Measurements from ENCODE around the gene FTL.

FTL gene

DNA sequence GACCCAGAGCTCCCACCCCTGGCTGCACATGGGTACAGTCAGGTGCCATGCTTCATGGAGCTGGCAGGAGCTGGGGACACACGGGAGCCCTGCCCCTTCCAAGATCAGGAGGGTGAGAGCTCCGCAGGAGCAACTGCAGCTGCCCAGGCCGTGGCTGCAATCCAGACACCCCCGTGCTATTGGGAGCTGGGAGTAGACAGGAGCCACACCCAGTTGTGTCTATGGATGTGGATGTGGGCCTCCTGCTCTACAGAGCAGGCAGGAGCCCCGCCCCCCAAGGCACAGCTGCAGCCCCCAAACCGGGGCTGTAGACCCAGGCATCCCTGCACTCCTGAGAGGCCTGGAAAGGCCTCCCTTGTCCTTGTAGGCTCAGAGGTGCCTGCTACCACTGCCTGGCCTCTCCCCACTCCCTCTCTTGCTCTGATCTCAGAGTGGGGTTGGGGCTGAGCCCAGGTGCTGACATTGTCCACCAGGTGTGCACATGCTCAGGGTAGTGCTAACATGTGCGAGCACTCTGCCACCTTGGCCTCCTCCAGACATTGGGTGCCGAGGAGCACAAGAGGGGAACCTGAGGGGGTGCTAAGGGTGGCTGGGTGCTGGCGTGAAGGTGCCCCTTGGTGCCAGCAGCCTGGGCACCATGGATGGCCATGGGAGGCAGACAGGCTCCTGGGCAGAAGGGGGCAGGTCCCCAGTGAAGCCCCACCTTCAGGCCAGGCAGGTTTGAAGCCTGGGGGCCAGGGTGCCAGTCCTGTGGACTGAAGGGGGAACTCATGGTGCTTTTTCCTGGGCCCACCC lies 18.4 kb upstream of the FTL start:
- no peak for DNase-seq

DNA sequence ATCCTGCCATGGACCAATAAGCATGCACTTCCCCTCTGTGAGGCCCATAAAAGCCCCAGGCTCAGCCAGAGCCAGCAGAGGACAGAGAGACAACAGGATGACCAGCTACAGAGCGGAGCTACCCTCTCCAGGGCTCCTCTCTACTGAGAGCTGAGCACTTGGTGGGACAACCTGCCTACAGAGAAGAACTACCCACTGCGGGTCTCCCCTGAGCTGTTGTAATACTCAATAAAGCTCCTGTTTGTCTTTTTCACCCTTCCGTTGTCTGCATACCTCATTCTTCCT lies 17.9 kb upstream of the FTL start:
- DNase-seq = no peak

DNA sequence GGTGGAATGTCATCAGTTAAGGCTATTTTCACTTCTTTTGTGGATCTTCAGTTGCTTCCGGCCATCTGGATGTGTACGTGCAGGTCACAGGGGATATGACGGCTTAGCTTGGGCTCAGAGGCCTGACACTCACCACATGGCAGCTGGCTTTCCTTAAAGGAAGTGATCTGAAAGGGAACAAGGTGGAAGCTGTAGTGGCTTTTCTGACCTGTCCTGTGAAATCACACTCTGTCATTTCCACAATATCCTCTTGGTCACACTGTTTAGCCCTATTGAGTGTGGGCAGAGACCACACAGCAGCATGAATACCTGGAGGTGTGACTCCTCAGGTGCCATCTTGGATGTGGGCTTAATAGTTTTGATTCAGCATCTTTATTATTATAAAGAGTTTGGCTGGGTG lies 14.9 kb upstream of the FTL start:
- DNase-seq = no peak

DNA sequence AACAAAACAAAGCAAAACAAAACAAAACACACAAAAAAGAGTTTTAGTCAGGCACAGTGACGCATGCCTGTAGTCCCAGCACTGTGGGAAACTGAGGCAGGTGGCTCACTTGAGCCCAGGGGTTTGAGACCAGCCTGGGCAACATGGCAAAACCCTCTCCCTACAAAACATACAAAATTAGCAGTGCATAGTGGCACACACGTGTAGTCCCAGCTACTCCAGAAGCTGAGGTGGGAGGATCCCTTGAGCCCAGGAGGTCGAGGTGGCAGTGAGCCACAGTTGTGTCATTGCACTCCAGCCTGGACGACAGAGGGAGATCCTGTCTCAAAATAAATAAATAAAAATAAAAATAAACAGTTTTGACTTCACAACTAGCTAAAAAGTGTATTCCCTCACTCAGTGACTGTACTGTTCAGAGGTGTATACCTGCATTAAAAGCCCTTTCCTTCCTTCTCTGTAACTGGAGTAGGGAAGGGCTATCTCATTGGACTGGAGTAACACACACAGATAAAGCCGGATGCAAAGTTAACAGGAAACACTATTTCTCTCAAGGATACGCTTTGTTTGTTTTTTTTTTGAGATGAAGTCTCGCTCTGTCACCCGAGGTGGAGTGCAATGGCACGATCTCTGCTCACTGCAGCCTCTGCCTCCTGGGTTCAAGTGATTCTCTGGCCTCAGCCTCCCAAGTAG lies 14.1 kb upstream of the FTL start:
- no peak for DNase-seq

DNA sequence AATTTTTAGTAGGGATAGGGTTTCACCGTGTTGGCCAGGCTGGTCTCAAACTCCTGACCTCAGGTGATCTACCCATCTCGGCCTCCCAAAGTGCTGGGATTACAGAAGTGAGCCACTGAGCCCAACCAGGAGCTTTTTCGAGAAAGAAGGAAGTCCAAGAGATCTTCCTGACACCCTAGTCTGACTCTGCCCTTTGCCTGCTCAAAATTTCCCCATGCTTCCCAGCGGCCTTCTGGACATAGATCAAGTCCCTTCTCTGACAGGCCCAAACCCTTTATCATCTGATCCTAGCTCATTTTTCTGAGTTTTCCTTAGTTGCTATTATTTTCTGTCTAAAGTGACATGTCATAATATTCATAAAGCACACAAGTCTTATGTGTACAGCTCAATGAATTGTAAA lies 12.0 kb upstream of the FTL start:
- DNase-seq = no peak

DNA sequence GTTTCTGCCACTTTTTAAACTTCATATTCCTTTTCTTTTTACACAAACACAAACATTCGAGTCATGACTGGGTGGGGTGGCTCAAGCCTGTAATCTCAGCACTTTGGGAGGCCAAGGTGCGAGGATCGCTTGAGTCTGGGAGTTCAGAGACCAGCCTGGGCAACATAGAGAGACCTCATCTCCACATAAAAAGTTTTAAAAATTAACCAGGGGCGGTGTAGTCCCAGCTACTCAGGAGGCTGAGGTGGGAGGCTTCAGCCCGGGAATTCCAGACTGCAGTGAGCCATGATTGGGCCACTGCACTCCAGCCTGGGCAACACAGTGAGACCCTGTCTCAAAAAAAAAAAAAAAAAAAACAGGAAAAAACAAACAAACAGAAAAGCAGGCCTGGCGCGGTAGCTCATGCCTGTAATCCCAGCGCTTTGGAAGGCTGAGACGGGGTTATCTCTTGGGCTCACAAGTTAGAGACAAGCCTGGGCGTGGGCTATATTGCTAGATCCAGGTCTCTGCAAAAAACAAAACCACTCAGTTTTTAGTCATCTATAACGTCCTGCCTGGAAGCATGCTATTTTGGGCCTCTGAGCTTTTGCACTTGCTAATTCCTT lies 11.0 kb upstream of the FTL start:
- DNase-seq = no peak

DNA sequence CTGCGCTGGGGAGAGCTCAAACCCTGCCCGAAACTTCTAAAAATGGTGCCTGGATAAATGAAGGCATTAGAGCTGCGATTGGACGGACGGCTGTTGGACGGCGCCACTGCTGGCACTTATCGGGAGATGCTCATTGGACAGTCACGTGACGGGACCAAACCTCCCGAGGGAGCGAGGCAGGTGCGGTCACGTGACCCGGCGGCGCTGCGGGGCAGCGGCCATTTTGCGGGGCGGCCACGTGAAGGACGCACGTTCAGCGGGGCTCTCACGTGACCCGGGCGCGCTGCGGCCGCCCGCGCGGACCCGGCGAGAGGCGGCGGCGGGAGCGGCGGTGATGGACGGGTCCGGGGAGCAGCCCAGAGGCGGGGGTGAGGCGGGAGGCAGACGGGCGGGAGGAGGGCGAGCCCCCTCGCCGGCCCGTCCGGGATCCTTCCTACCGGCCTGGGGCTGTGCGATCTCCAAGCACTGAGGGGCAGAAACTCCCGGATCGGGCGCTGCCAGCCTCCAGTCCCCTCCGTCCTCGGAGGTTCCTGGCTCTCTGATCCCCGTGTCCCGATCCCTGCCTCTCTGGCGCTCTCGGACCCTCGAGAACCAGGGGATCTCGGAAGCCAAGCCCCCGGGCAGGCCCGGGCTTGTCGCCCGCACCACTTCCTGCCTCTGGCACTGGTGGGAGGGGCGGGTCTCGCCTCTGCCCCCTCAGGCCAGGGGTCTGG lies 10.4 kb upstream of the FTL start, which contains the start of gene BAX:
BAX (plus strand) TSS at position 281 of the 713 bp plus-strand sequence; CDS start at position 335, 54 bp downstream.
- DNase-seq = peak; percentile 59 to 93

DNA sequence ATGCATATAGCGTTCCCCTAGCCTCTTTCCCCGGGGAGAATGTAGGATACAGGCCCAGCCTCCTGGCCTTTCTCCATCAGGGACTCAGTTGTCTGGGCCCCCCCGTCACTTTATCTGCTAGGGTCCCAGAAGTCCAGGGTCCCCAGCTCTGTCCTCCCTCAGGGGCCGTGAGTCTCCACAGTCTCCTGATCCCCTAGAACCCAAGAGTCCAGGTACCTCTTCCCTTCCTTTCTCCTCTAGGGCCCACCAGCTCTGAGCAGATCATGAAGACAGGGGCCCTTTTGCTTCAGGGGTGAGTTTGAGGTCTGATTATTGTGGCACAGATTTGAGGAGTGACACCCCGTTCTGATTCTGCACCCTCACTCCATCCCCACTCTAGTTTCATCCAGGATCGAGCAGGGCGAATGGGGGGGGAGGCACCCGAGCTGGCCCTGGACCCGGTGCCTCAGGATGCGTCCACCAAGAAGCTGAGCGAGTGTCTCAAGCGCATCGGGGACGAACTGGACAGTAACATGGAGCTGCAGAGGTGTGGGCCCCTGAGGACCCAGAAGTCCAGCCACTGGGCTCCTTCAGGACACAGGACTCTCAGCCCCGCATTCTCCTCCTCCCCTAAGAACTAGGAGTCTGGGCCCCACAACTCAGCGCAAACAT lies 9.7 kb upstream of the FTL start:
- DNase-seq = no peak

DNA sequence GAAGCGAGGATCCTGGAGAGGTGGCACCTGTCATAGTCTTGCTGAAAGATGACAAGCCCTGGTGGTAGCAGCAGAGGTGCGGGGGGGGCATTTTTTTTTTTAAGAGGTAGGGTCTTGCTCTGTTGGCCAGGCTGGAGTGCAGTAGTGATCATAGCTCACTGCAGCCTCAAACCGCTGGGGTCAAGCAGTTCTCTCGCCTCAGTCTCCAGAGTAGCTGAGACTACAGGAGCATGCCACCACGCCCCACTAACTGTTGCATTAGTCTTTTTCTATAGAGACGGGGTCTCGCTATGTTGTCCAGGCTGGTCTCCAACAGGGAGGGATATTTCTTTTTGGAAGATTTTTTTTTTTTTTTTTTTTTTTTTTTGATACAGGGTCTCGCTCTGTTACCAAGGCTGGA lies 7.1 kb upstream of the FTL start:
- no peak for DNase-seq

DNA sequence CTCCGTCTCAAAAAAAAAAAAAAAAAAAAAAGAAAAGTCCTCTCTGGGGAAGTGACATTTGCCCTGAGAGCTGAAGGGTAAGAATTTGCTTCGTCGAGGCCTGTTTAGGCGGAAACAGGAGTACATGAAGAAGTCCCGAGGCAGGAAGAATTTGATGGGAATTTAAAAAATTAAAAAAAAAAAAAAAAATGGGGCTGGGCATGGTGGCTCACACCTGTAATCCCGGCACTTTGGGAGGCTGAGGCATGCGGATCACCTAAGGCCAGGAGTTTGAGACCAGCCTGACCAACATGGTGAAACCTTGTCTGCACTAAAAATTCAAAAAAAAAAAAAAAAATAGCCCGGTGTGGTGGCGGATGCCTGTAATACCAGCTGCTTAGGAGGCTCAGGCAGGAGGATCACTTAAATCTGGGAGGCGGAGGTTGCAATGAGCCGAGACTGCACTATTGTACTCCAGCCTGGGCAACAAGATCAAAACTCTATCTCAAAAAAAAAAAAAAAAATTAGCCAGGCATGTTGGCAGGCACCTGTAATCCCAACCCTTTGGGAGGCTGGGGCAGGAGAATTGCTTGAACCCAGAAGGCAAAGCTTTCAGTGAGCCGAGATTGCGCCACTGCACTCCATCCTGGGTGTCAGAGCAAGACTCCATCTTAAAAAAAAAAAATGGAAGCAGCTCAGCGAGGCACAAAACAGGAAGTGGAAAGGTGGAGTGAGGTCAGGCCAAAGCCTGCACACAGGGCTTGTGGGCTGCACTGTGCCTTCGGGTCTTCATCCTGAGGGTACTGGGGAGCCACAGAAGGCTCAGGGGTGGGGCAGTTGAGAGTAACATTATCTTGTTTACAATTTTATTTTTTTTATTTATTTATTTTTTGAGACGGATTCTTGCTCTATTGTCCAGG lies 5.5 kb upstream of the FTL start:
- no peak for DNase-seq

DNA sequence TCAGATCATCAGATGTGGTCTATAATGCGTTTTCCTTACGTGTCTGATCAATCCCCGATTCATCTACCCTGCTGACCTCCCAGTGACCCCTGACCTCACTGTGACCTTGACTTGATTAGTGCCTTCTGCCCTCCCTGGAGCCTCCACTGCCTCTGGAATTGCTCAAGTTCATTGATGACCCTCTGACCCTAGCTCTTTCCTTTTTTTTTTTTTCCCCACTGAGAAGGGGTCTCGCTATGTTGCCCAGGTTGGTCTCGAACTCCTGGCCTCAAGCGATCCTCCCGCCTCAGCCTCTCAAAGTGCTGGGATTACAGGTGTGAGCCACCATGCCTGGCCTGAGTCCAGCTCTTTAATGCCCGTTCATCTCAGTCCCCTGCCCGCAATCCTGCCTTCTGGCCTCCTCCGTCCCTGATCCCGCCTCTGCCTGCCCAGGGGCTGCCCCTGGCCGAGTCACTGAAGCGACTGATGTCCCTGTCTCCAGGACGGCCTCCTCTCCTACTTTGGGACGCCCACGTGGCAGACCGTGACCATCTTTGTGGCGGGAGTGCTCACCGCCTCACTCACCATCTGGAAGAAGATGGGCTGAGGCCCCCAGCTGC lies 4.0 kb upstream of the FTL start:
- DNase-seq = no peak

DNA sequence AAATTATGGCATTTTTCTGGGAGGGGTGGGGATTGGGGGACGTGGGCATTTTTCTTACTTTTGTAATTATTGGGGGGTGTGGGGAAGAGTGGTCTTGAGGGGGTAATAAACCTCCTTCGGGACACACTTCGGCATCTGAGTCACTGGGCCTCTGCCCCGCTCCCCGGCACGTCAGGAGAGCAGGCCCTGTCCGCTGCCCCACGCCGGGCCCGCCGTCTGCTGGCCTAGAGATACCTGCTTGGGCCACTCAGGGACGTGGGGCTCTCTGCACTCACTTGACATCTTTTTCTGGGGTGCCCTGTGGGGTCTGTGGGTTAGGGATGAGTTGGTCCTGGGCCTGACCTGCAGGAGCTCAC lies 3.5 kb upstream of the FTL start:
- DNase-seq = no peak

DNA sequence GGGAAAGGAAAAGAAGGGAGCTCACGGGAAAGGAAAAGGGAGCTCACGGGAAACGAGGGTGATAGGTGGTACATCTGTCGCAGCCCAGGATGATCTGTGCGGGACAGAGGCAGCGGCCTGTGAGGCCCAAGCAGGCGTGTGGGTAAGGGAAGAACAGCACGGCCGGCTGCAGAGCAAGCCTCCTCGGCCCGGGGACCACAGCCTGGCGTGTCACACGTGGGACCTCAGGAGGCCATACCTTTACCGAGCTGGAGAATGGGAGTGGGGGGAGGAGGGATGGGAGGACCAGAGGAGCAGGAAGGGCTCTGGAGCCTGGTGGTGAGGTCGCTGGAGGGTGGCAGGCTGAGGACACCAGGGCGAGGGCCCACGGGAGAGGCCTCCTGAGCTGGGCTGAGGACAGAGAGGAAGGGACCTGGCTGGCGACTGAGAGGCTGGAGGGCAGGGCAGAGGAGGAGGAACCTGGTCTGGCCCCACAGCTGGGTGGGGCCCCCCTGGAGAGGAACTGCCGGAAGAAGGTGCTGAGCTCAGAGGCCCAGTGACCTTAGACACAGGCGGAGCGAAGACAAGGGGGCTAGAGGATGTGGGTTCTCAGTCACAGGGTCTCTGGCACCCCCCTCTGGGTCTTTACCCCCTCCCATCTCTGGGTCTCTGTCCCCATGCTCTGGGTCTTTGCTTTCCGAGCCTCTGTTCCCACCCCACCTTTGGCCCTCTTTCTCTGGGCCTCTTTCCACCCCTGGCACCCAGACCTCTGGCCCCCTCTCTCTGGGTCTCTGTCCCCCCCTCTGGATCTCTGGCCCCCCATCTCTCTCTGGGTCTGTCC lies 2.9 kb upstream of the FTL start:
- no peak for DNase-seq

DNA sequence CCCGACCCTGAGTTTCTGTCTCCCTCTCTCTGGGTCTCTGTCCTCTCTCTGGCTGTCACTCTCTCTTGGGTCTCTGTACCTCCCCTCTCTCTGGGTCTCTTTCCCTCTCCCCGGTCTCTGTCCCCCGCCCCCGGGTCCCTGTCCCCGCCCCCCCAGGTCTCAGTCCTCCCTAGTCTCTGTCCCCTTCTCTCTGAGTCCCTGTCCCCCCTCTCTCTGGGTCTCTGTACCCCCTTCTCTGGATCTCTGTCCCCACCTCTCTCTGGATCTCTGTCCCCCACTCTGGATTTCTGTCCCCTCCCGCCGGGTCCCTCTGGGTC lies 2.3 kb upstream of the FTL start:
- no peak for DNase-seq

DNA sequence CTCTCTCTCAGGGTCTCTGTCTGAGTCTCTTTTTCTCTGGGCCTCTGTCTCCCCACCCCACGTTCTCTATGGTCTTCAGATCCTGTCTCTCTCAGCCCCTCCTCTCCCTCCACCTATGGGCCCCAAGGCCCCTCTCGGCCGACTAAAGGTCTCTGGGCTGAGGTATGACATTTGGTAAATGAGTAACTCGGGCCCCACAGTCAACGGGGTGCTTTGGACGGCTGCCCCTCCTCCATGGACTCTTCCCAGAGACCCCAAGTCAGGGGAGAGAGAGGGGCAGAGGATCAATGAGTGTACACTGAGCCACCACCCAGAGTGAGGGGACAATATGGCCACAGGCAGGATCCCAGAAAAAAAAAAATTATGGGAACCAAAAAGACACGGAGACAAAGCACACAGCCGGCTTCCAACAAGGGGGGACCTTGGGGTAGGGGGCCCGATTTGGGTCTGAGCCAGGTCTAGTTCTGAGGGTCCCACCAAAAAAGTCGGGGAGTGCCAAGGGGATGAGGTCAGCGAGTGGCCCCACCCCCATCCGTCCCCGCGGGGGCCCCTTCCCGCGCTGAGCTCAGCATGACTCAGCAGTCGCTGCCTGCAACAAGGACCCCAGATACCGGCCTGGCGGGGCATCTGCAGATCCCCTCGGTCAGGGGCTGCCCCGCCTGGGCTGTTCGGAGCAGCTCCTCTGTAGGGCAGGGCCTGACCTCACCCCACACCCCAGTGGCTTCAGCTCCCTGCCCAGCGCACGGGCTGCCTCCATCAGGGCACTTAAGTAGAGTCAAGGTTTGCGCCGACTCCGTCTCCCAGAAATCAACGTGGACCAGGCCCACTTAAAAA lies 1.5 kb upstream of the FTL start:
- no peak for DNase-seq

DNA sequence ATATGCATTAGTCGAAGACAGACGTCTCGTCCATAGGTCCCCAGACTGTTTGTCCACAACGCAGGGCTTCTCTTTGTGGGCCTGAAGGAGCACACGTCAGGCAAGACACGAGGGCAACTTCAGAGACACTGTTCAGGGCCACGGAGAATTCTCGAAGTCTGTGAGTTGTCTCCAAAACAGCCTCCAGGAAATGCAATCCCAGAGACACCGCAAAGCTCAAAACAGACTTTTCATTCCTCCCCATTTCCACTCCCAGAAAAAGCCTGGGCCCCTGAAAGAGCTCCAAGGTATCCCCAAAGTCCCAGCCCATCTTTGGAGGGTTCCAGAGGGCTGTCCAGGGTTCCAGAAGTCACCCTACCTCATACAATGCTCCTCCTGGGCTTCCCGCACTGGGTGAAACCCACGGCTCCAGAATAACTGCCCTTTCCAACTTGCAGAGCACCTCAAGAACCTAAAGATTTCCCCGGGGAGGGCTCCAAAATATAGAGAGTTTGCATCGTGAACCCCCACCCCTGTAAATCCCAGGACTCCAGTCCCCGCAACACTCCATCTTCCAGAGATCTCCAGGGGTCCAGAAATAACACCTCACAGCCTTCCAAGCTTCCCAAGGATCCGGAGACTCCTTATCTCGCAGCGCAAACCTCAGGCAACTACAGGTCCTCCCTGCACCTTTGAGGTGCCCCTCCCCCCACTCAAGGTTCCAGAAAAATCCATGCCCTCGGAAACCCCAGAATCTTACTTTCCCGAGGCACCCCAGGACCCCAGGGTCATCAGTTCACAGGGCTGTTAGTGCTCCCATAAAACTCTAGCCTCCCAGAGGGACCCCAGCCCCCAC lies 687 bp upstream of the FTL start:
- no peak for DNase-seq

DNA sequence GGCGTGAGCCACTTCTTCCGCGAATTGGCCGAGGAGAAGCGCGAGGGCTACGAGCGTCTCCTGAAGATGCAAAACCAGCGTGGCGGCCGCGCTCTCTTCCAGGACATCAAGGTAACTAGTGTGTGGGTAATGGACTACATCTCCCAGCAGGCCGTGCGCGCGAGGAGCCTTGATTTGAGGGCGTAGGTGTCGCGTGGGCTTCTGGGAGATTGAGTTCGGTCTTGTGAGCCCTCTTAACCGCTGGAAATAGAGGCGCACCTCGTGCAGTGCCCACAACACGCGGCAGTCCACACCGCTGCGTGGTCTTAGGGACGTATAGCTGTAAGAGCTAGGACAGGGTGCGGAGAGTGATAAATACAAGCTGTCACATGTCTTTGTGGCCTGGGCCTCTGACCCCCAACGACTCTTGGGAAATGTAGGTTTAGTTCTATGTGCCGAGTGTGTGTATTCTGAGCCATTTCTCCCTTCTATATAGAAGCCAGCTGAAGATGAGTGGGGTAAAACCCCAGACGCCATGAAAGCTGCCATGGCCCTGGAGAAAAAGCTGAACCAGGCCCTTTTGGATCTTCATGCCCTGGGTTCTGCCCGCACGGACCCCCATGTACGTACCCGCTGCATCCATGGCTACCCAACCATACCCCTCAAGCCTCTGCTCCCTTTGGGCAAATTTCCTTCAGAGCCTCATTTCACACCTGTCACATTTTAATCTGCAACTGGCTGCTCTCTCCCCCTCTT lies 864 bp downstream of the FTL start:
- peak; percentile 43 to 77 for DNase-seq
